Endothelial cell (in vitro differentiated cells): Measurements from ENCODE around the gene PINK1. TPM values are rescaled to one million over a fixed set of nuclear protein-coding genes. Genes with fewer than 3 reads are reported as not detected.

ENCODE experiments used
- DNase-seq: peaks from one replicate; pipeline ENCODE4 v3.0.0; 2021; ENCODE audit warnings: low spot score
- H3K27ac Mint-ChIP-seq: one replicate; pipeline ENCODE4 v1.8.0; 2021; ENCODE audit warnings: mixed read lengths, inconsistent platforms; ENCODE audit not compliant: unreplicated experiment
- H3K27me3 Mint-ChIP-seq: one replicate; pipeline ENCODE4 v1.8.0; 2021; ENCODE audit warnings: mild to moderate bottlenecking, moderate library complexity, mixed read lengths, inconsistent platforms; ENCODE audit not compliant: unreplicated experiment
- H3K36me3 Mint-ChIP-seq: one replicate; pipeline ENCODE4 v1.8.0; 2021; ENCODE audit warnings: mild to moderate bottlenecking, low read depth, mixed read lengths, inconsistent platforms; ENCODE audit not compliant: unreplicated experiment
- H3K4me1 Mint-ChIP-seq: one replicate; pipeline ENCODE4 v1.8.0; 2021; ENCODE audit warnings: mild to moderate bottlenecking, mixed read lengths, inconsistent platforms; ENCODE audit not compliant: unreplicated experiment
- H3K4me3 Mint-ChIP-seq: one replicate; pipeline ENCODE4 v1.8.0; 2021; ENCODE audit warnings: mild to moderate bottlenecking, mixed read lengths, inconsistent platforms; ENCODE audit not compliant: unreplicated experiment
- H3K9me3 Mint-ChIP-seq: one replicate; pipeline ENCODE4 v1.8.0; 2021; ENCODE audit warnings: mixed read lengths, inconsistent platforms; ENCODE audit not compliant: unreplicated experiment
- total RNA-seq: library from RNA; stranded (reverse); fragmentation: NEBNext Ultra II Directional; extraction: Animal tissue kit (Norgen Biotek cat#: 25700); gene quantifications from one replicate; pipeline ENCODE4 v1.2.1, GENCODE V29; 2021; ENCODE audit not compliant: unreplicated experiment
- TF ChIP-seq, protein P1 (sequence below): fragments of 200-600 bp; sonication (generic); IDR thresholded peaks from one replicate; pipeline ENCODE4 v1.5.0; 2021; ENCODE audit warnings: antibody characterized with exemption; ENCODE audit not compliant: unreplicated experiment

PINK1 gene
- total RNA-seq, 1 donor from 2014 or later, result 40.0 TPM

DNA sequence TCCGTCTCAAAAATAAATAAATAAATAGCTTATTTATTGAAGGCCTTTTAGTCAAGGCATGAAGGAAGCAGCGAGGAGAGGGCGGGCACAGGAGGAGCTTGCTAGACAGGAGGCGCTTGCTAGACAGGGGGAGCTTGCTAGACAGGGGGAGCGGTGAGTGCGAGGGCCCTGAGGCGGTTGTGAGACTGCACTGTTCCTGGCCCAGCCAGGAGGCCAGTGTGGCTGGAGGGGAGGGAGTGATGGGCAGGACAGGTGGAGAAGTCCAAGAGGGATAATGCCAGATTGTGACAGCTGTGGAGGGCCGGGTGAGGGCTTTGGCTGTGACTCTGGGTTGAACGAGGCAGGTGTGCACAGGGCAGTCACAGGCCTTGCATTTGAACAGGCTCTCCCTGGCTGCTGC is 66.3 kb downstream of the PINK1 start:
- TF ChIP-seq, protein P1, sequence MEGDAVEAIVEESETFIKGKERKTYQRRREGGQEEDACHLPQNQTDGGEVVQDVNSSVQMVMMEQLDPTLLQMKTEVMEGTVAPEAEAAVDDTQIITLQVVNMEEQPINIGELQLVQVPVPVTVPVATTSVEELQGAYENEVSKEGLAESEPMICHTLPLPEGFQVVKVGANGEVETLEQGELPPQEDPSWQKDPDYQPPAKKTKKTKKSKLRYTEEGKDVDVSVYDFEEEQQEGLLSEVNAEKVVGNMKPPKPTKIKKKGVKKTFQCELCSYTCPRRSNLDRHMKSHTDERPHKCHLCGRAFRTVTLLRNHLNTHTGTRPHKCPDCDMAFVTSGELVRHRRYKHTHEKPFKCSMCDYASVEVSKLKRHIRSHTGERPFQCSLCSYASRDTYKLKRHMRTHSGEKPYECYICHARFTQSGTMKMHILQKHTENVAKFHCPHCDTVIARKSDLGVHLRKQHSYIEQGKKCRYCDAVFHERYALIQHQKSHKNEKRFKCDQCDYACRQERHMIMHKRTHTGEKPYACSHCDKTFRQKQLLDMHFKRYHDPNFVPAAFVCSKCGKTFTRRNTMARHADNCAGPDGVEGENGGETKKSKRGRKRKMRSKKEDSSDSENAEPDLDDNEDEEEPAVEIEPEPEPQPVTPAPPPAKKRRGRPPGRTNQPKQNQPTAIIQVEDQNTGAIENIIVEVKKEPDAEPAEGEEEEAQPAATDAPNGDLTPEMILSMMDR, result no peak
- Mint-ChIP-seq H3K4me3 (no peak overlapping the region), H3K9me3 (no peaks in the 10 kb centered on the region), H3K27me3 (peaks cover 10% of the 10 kb centered on the region), H3K4me1 (peaks cover 4% of the 10 kb centered on the region), H3K27ac (no peak overlapping the region), H3K36me3 (peaks cover 4% of the 10 kb centered on the region)
- DNase-seq, result no peak

DNA sequence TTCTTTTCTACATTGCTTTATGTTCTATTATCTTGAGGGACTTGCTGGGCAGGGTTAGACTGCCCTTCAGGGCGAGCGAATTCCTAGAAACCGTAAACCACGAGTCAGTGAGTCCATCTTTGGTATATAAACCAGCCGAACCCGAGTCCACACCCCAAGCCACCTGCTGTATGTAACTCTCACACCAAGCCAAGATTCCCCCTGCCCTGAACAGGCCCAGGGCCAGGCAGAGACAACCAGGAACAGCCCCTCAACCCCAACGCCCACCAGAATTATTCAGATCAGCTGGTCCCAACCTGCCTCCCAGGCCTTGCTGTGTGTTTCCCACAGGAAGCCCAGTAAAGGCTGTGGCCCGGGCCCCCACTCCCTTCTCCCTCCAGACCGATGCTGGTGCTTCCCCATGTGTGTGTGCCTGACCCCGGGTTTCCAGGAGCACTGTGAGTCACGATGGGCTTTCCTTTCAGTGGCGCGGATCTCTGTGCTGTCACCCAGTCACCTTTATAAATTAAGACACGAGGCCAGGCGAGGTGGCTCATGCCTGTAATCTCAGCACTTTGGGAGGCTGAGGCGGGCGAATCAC is 67.5 kb downstream of the PINK1 start:
- no peaks in the 10 kb centered on the region for H3K9me3 Mint-ChIP-seq
- DNase-seq, result no peak
- TF ChIP-seq, protein P1, result no peak
- no peak overlapping the region for H3K4me3 Mint-ChIP-seq
- peaks cover 4% of the 10 kb centered on the region for H3K36me3 Mint-ChIP-seq
- no peak overlapping the region for H3K27ac Mint-ChIP-seq
- H3K4me1 Mint-ChIP-seq, result peaks cover 4% of the 10 kb centered on the region
- peaks cover 8% of the 10 kb centered on the region for H3K27me3 Mint-ChIP-seq

Other genes starting within 250 kb of the PINK1 start
- 0.28 TPM for gene CAMK2N1, start 147.2 kb upstream of the PINK1 start, total RNA-seq
- 31.5 TPM for gene MUL1, start 125.3 kb upstream of the PINK1 start, total RNA-seq
- gene FAM43B, start 80.9 kb upstream of the PINK1 start, total RNA-seq, result 1.7 TPM
- 1.1 TPM for gene CDA, start 44.4 kb upstream of the PINK1 start, total RNA-seq
- gene DDOST, start 27.9 kb downstream of the PINK1 start, total RNA-seq, result 235 TPM
- gene KIF17, start 84.5 kb downstream of the PINK1 start, total RNA-seq, result 1.8 TPM
- 0.26 TPM for gene SH2D5, start 99.2 kb downstream of the PINK1 start, total RNA-seq
- gene HP1BP3, start 153.8 kb downstream of the PINK1 start, total RNA-seq, result 164 TPM